HL-60 (cell line): ENCODE measurements around the gene SEMG2.

Source experiments
- CTCF ChIP-seq: IDR thresholded peaks from one replicate; pipeline ENCODE4 v1.5.1; 2011; ENCODE audit warnings: low read length, control low read depth, inconsistent platforms; ENCODE audit not compliant: insufficient read depth
- GABPA ChIP-seq: IDR thresholded peaks from 2 replicates; pipeline ENCODE4 v1.6.1; 2012; ENCODE audit warnings: low read depth
- POLR2AphosphoS5 ChIP-seq: IDR thresholded peaks from 2 replicates; pipeline ENCODE4 v1.6.1; 2012; ENCODE audit warnings: low read depth
- REST ChIP-seq: IDR thresholded peaks from 2 replicates; pipeline ENCODE4 v1.6.1; 2012; ENCODE audit warnings: low read depth; ENCODE audit not compliant: insufficient replicate concordance
- SPI1 ChIP-seq: IDR thresholded peaks from 2 replicates; pipeline ENCODE4 v1.6.1; 2012; ENCODE audit warnings: low read depth, mild to moderate bottlenecking, borderline replicate concordance

- no peak for TF ChIP-seq CTCF
- TF ChIP-seq POLR2AphosphoS5 = no peak
- TF ChIP-seq SPI1 = no peak
- no peak for TF ChIP-seq REST
- no peak for TF ChIP-seq GABPA
Measured at GRCh38 chr20:45248609-45249008, 27.4 kb downstream of the SEMG2 start.
